Gastrocnemius medialis (tissue), 4 donors: ENCODE measurements around the gene XPC.
A peak's percentile ranks its signal among the peaks of the same experiment; 100 is the strongest.

Experiments
- CTCF ChIP-seq, 5 experiments: fragments of 450-650 bp in 3 of 5; fragments of 200-600 bp in 2 of 5; sonication (generic) in 2 of 5; IDR thresholded peaks in 4 of 5; conservative IDR thresholded peaks in 1 of 5; 1 replicate in 4 of 5; 2 replicates in 1 of 5; pipeline ENCODE4 v1.5.1; 2016 to 2019; ENCODE audit warnings: antibody characterized with exemption in 5 of 5, mild to moderate bottlenecking in 3 of 5, moderate library complexity in 3 of 5
- POLR2A ChIP-seq, 2 donors: fragments of 450-650 bp; IDR thresholded peaks; one replicate each; pipeline ENCODE4 v1.6.1; 2017; ENCODE audit warnings: antibody characterized with exemption in 2 of 2, mild to moderate bottlenecking in 2 of 2, moderate library complexity in 2 of 2

GRCh38 chr3:14124615-14125192 lies 53.7 kb downstream of the XPC start, which contains the start of the genes CHCHD4 and TMEM43:
- peak in 1 of 5 experiments; percentile 11 for TF ChIP-seq CTCF (IDR thresholded peaks at IDR 0.05 in 4 of 5, conservative IDR thresholded peaks at IDR 0.05 in 1 of 5)
- peak; percentile 90 to 92 for TF ChIP-seq POLR2A (IDR thresholded peaks at IDR 0.05)
